Activated CD4-positive, alpha-beta T cell treated with anti-CD3 and anti-CD28 coated beads, Interleukin-2, amount 50 U/mL, for 1 hour (primary cell): ENCODE results near the gene PXN.

Experiments
- DNase-seq: peaks from one replicate; pipeline ENCODE4 v3.0.0-alpha.2; 2020

PXN gene

DNA sequence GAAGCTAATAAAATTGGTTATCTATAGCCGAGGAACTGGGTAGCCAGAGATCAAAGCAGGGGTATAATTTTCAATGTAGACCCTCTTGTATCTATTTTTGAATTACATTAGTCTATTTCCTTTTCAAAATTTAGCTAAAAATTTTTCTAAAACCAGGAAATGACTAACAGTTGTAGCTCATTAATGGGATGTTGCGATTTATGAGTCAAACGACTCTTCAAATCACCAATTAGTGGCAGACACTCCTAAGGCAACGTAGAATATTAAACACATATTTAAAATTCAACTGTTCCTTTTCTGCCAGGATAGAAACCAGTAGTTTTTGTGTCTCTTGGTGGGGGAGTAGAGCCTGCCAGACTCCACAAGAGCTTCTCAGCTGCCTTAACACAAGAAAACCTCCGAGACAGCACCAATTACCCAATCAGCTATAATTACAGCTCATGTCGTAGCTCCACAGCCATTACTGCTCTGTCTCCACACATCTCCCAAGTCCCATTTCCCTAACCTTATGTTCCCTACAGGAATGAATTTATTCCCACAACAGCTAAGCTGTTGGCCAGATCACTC, 97.9 kb downstream of the PXN start:
- DNase-seq: no peak

DNA sequence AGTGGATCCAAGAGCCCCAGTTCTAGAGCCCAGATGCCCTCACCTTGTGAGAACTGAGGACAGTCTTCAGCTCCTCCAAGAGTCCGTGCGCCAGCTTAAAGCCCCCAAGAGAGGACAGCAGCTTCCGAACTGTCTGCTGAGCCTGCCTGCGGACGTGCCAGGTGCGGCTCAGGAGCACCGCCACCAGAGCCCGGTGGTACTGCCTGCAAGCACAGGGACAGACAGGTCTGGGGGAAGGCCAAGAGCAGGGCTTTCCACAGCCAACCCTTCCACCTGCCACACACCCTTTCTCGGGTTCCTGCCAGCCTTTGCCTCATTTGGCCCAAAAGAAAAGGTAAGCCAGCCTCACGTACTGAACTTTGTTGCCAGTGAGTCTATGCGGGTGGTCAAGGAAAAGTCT, 101.2 kb downstream of the PXN start:
- DNase-seq: no peak

DNA sequence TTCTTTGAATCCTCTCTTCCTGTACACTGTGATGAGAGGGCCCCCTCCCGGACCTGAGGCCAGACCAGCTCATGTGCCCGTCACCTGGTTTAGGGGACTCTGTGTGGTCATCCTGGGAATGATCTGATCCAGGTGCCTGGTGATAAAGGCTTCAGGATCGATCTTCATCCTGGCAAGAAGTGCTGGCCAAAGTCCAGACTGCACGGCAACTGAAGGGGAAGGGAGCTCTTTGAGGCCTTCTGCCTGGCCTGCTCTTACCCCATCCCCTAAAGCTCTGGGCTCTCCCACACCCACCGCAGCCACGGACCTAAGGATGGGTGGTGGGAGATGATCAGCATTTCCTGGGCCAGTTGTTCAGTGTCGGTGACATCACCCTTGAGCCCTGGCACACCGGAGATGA, 102.8 kb downstream of the PXN start:
- no peak for DNase-seq

DNA sequence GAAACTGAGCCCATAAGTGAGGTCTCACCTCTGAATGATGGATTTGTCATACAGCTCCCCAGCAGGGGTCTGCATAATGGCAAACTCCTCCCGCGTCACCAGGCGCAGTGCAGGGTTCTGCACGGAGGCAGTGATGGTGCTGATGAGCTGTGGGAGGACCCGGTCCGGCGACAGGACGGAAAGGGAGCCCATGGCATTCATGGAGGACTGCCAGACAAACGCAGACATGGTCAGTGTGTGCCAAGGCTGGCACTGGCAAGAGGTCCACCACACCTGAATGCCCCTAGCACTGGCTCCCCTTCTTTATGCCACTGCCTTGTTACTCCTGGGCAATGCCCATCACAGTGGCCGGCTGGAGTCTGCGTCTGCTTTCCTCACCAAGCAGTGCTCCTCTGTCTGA, 103.7 kb downstream of the PXN start:
- no peak for DNase-seq
